GM19240 (cell line): ENCODE measurements around the gene NEDD9.

Source experiments
- DNase-seq: peaks from one replicate; pipeline ENCODE4 v3.0.0; 2011; ENCODE audit warnings: low spot score; ENCODE audit not compliant: insufficient read length

The NEDD9 gene

GRCh38 chr6:11232193-11232769 is at the start of gene NEDD9:
TSS of gene NEDD9 (minus strand) at chr6:11232668. CDS start at chr6:11232515, 153 bp downstream.
- DNase-seq: peak; percentile 97

GRCh38 chr6:11282245-11282644 is 49.8 kb upstream of the NEDD9 start:
- no peak for DNase-seq

- DNase-seq: no peak
Measured at GRCh38 chr6:11280394-11280793, 47.9 kb upstream of the NEDD9 start.

GRCh38 chr6:11279284-11279689 is 46.8 kb upstream of the NEDD9 start:
- no peak for DNase-seq

GRCh38 chr6:11278207-11278559 is 45.7 kb upstream of the NEDD9 start:
- no peak for DNase-seq

- DNase-seq: peak; percentile 27
Measured at GRCh38 chr6:11277275-11278206, 45.1 kb upstream of the NEDD9 start.

GRCh38 chr6:11276911-11277274 is 44.4 kb upstream of the NEDD9 start:
- no peak for DNase-seq

GRCh38 chr6:11276228-11276627 is 43.8 kb upstream of the NEDD9 start:
- no peak for DNase-seq

GRCh38 chr6:11275598-11275997 is 43.1 kb upstream of the NEDD9 start:
- peak; percentile 30 for DNase-seq

GRCh38 chr6:11273406-11274065 is 41.1 kb upstream of the NEDD9 start:
- no peak for DNase-seq

- DNase-seq: no peak
Measured at GRCh38 chr6:11272491-11273192, 40.2 kb upstream of the NEDD9 start.

- no peak for DNase-seq
Measured at GRCh38 chr6:11271228-11272020, 39.0 kb upstream of the NEDD9 start.

- DNase-seq: no peak
Measured at GRCh38 chr6:11270030-11271027, 37.9 kb upstream of the NEDD9 start.

GRCh38 chr6:11268978-11269377 is 36.5 kb upstream of the NEDD9 start:
- no peak for DNase-seq

GRCh38 chr6:11266926-11267325 is 34.5 kb upstream of the NEDD9 start:
- no peak for DNase-seq

- DNase-seq: no peak
Measured at GRCh38 chr6:11265932-11266331, 33.5 kb upstream of the NEDD9 start.

- no peak for DNase-seq
Measured at GRCh38 chr6:11264100-11264499, 31.6 kb upstream of the NEDD9 start.

GRCh38 chr6:11263291-11263775 is 30.9 kb upstream of the NEDD9 start:
- no peak for DNase-seq

GRCh38 chr6:11262242-11262641 is 29.8 kb upstream of the NEDD9 start:
- DNase-seq: no peak
